Mesenchymal stem cell (in vitro differentiated cells and primary cell): ENCODE measurements around the gene PDILT.

Source experiments
- DNase-seq: peaks from one replicate; pipeline ENCODE4 v3.0.0-alpha.2; 2013
- H2AFZ ChIP-seq: one replicate; pipeline ENCODE4 v1.6.1; 2013; ENCODE audit warnings: low read depth, mild to moderate bottlenecking, control low read depth, inconsistent platforms, low read length, moderate library complexity
- H2AK5ac ChIP-seq: 2 replicates; pipeline ENCODE4 v1.6.1; 2013; ENCODE audit warnings: low read length, moderate library complexity, mild to moderate bottlenecking, inconsistent platforms; ENCODE audit not compliant: severe bottlenecking
- H2BK120ac ChIP-seq: one replicate; pipeline ENCODE4 v1.6.1; 2013; ENCODE audit warnings: low read depth, mild to moderate bottlenecking, inconsistent platforms, low read length, moderate library complexity
- H2BK12ac ChIP-seq, 2 experiments: one replicate each; pipeline ENCODE4 v1.6.1; 2013; ENCODE audit warnings: inconsistent platforms in 2 of 2, low read length in 2 of 2, mild to moderate bottlenecking in 2 of 2, moderate library complexity in 2 of 2, control low read depth in 1 of 2
- H2BK15ac ChIP-seq: one replicate; pipeline ENCODE4 v1.6.1; 2013; ENCODE audit warnings: mild to moderate bottlenecking, low read depth, inconsistent platforms; ENCODE audit not compliant: poor library complexity, severe bottlenecking
- H2BK5ac ChIP-seq: 2 replicates; pipeline ENCODE4 v1.6.1; 2013; ENCODE audit warnings: low read depth, mild to moderate bottlenecking, low read length, control low read depth, inconsistent platforms; ENCODE audit not compliant: poor library complexity, severe bottlenecking
- H3K14ac ChIP-seq, 2 experiments: one replicate each; pipeline ENCODE4 v1.6.1; 2013; ENCODE audit warnings: inconsistent platforms in 2 of 2, low read length in 2 of 2, control low read depth in 1 of 2, mild to moderate bottlenecking in 1 of 2, moderate library complexity in 1 of 2
- H3K18ac ChIP-seq, 2 experiments: one replicate each; pipeline ENCODE4 v1.6.1; 2013; ENCODE audit warnings: inconsistent platforms in 2 of 2, low read length in 2 of 2, control low read depth in 1 of 2, low read depth in 1 of 2, mild to moderate bottlenecking in 1 of 2
- H3K23ac ChIP-seq, 2 experiments: one replicate each; pipeline ENCODE4 v1.6.1; 2013; ENCODE audit warnings: inconsistent platforms in 2 of 2, low read length in 2 of 2, mild to moderate bottlenecking in 2 of 2, moderate library complexity in 2 of 2, control low read depth in 1 of 2
- H3K27ac ChIP-seq: 2 replicates; pipeline ENCODE4 v1.5.1; 2013; ENCODE audit warnings: mild to moderate bottlenecking, moderate library complexity, low read length, control low read depth, inconsistent platforms; ENCODE audit not compliant: poor library complexity, severe bottlenecking
- H3K27me3 ChIP-seq, 2 experiments: 2 replicates each; pipeline versions ENCODE4 v1.6.1 to v1.7.0; 2013; ENCODE audit warnings: low read length in 2 of 2, mild to moderate bottlenecking in 2 of 2, moderate library complexity in 2 of 2, control low read depth in 1 of 2, inconsistent platforms in 1 of 2; ENCODE audit not compliant: control insufficient read depth in 1 of 2, insufficient read depth in 1 of 2
- H3K36me3 ChIP-seq, 2 experiments: 2 replicates each; pipeline versions ENCODE4 v1.6.1 to v1.7.0; 2013; ENCODE audit warnings: low read length in 2 of 2, control low read depth in 1 of 2, inconsistent platforms in 1 of 2, low read depth in 1 of 2, mild to moderate bottlenecking in 1 of 2; ENCODE audit not compliant: insufficient read depth in 2 of 2, control insufficient read depth in 1 of 2
- H3K4ac ChIP-seq, 2 experiments: one replicate each; pipeline ENCODE4 v1.6.1; 2013; ENCODE audit warnings: inconsistent platforms in 2 of 2, low read length in 2 of 2, mild to moderate bottlenecking in 2 of 2, moderate library complexity in 2 of 2, control low read depth in 1 of 2, low read depth in 1 of 2
- H3K4me1 ChIP-seq: 2 replicates; pipeline ENCODE4 v1.6.1; 2013; ENCODE audit warnings: low read depth, low read length, control low read depth; ENCODE audit not compliant: control insufficient read depth, insufficient read depth
- H3K4me2 ChIP-seq: 2 replicates; pipeline ENCODE4 v1.6.1; 2013; ENCODE audit warnings: low read length, mild to moderate bottlenecking, inconsistent platforms; ENCODE audit not compliant: poor library complexity, severe bottlenecking
- H3K4me3 ChIP-seq, 2 experiments: 2 replicates each; pipeline versions ENCODE4 v1.5.1 to v1.7.0; 2013; ENCODE audit warnings: low read length in 2 of 2, mild to moderate bottlenecking in 2 of 2, control low read depth in 1 of 2, low read depth in 1 of 2; ENCODE audit not compliant: insufficient read depth in 1 of 2
- H3K79me1 ChIP-seq: replicated peaks from 2 replicates; pipeline ENCODE4 v1.6.1; 2013; ENCODE audit warnings: mild to moderate bottlenecking, control low read depth, low read length, inconsistent platforms; ENCODE audit not compliant: poor library complexity, severe bottlenecking
- H3K9ac ChIP-seq: 2 replicates; pipeline ENCODE4 v1.7.0; 2013; ENCODE audit warnings: mild to moderate bottlenecking, low read length, moderate library complexity
- H3K9me3 ChIP-seq: 2 replicates; pipeline ENCODE4 v1.7.0; 2013; ENCODE audit warnings: mild to moderate bottlenecking, low read length; ENCODE audit not compliant: control insufficient read depth
- H4K8ac ChIP-seq: one replicate; pipeline ENCODE4 v1.6.1; 2013; ENCODE audit warnings: inconsistent platforms, mild to moderate bottlenecking, low read length, moderate library complexity
- H4K91ac ChIP-seq: one replicate; pipeline ENCODE4 v1.6.1; 2013; ENCODE audit warnings: mild to moderate bottlenecking, low read length, inconsistent platforms
- WGBS: methylation state at CpG from one replicate; pipeline ENCODE4 v1.1.7; 2013; ENCODE audit warnings: mixed read lengths; 5-methylcytosine and 5-hydroxymethylcytosine counted together

The PDILT gene

DNA sequence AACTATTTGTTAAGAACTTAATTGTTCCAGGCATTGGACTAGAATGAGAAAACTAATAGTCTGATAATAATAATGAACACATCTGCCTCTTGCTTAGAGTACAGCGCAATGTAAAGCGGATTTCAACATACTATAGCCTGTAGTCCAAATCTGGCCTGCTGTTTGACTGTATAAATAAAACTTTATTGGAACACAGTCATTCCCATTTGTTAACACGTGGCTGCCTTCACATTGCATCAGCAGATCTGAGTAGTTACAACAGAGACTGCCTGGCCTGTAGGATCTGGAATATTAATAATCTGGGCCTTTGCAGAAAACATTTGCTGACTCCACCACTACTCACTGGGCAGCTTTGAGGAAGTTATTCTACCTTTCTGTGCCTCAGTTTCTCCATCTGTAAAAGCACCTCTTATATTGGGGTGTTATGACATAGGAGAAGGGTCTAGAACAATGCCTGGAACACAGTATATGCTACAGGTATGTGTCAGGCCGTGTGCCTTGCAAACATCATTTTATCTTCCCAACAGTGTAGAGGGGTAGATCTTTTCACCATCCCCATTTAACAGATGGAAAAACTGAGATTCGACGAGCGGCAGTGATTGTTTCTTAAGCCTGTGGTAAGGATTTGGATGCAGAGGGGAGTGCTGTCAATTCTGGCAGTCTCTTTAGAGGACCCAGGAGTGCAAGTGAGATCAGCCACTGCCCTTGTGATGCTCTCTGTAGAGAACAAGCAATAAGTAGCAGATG lies 22.2 kb downstream of the PDILT start:
- no peak overlapping the region for H4K8ac ChIP-seq
- H3K23ac ChIP-seq = no peak overlapping the region
- H3K9ac ChIP-seq = no peak overlapping the region
- no peak overlapping the region for H2BK5ac ChIP-seq
- H3K4me1 ChIP-seq = peaks cover 6% of the 10 kb centered on the region
- H3K36me3 ChIP-seq = no peaks in the 10 kb centered on the region
- H3K4me3 ChIP-seq = no peak overlapping the region
- H3K9me3 ChIP-seq = no peaks in the 10 kb centered on the region
- WGBS = 77% methylated on average over 4 of the region's 7 CpGs
- no peak overlapping the region for H2AFZ ChIP-seq
- DNase-seq = no peak
- no peak overlapping the region for H3K4ac ChIP-seq
- H3K79me1 ChIP-seq = no peaks in the 10 kb centered on the region
- H3K4me2 ChIP-seq = no peak overlapping the region
- no peak overlapping the region for H4K91ac ChIP-seq
- H3K18ac ChIP-seq = no peak overlapping the region
- no peak overlapping the region for H2BK15ac ChIP-seq
- H3K27me3 ChIP-seq = peaks cover 9 to 43% of the 10 kb centered on the region in 2 experiments
- no peak overlapping the region for H2BK12ac ChIP-seq
- no peak overlapping the region for H2AK5ac ChIP-seq
- H3K27ac ChIP-seq = no peak overlapping the region
- no peak overlapping the region for H2BK120ac ChIP-seq
- no peak overlapping the region for H3K14ac ChIP-seq

DNA sequence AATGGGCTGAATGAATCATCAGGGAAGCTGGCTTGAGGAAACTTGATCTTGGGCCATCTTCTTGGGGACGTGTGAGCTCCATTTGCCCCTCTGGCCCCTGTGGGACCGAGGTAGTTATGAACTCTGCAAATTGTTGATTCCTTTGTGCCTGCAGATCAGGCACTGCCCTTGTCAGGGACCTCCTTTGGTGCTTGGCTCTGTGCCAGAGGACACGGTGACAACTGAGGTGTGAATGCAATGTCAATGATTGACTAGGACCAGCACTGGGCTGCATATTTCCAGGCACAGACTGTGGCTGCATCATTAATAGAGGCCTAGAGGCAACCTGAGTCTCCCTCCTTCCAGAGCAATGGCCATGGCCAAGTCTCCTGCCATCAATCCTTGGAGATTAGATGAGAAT lies 23.8 kb downstream of the PDILT start:
- Histone ChIP-seq H2BK5ac (no peak overlapping the region), H3K23ac (no peak overlapping the region), H3K27me3 (peaks cover 9 to 40% of the 10 kb centered on the region in 2 experiments), H3K27ac (no peak overlapping the region), H2BK12ac (no peak overlapping the region), H3K9ac (no peak overlapping the region), H3K4me1 (peaks cover 3% of the 10 kb centered on the region), H2AFZ (no peak overlapping the region), H3K9me3 (no peaks in the 10 kb centered on the region), H4K91ac (no peak overlapping the region), H3K79me1 (no peaks in the 10 kb centered on the region), H3K14ac (no peak overlapping the region), H3K4me3 (no peak overlapping the region), H2BK120ac (no peak overlapping the region), H4K8ac (no peak overlapping the region), H3K4me2 (no peak overlapping the region), H2AK5ac (no peak overlapping the region), H3K18ac (no peak overlapping the region), H3K4ac (no peak overlapping the region), H3K36me3 (no peaks in the 10 kb centered on the region), H2BK15ac (no peak overlapping the region)
- WGBS = 69% methylated on average over 3 of the region's 3 CpGs
- no peak for DNase-seq

DNA sequence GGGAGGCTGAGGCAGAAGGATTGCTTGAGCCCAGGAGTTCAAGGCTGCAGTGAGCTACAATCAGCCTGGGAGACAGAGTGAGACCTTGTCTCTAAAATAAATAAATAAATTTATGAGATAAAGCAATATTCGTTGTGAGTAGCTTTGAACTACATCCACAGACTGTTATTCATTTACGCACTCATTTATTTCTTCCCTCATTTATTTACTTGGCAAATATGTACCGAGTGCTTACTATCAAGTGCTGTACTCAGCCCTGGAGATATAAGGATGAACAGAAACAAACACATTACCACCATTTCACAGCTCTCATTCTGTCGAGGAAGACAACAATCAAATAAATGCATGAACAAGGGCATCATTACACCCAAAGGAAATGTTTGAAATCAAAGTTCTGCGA lies 27.4 kb downstream of the PDILT start:
- Histone ChIP-seq H3K27ac (no peak overlapping the region), H3K27me3 (peaks cover 0 to 38% of the 10 kb centered on the region in 2 experiments), H3K18ac (no peak overlapping the region)

GRCh38 chr16:20372701-20373100 lies 31.8 kb downstream of the PDILT start:
- WGBS = 63% methylated on average over 3 of the region's 5 CpGs
- H3K14ac ChIP-seq = no peak overlapping the region
- no peak overlapping the region for H3K4me3 ChIP-seq
- no peak overlapping the region for H3K4me2 ChIP-seq
- H2AK5ac ChIP-seq = no peak overlapping the region
- H2BK15ac ChIP-seq = no peak overlapping the region
- H2BK5ac ChIP-seq = no peak overlapping the region
- no peak overlapping the region for H2BK120ac ChIP-seq
- H4K8ac ChIP-seq = no peak overlapping the region
- no peak overlapping the region for H3K18ac ChIP-seq
- no peak overlapping the region for H3K9ac ChIP-seq
- no peak for DNase-seq
- no peaks in the 10 kb centered on the region for H3K4me1 ChIP-seq
- no peak overlapping the region for H3K27ac ChIP-seq
- H4K91ac ChIP-seq = no peak overlapping the region
- H3K4ac ChIP-seq = no peak overlapping the region
- H3K9me3 ChIP-seq = no peaks in the 10 kb centered on the region
- peaks cover 0 to 30% of the 10 kb centered on the region in 2 experiments for H3K27me3 ChIP-seq
- no peak overlapping the region for H2BK12ac ChIP-seq
- no peak overlapping the region for H3K23ac ChIP-seq
- no peak overlapping the region for H2AFZ ChIP-seq
- no peaks in the 10 kb centered on the region for H3K79me1 ChIP-seq
- H3K36me3 ChIP-seq = no peaks in the 10 kb centered on the region

More for the DNA sequence above, 27.4 kb downstream of the PDILT start:
- 87% methylated on average over 4 of the region's 5 CpGs for WGBS
- Histone ChIP-seq H2BK120ac (no peak overlapping the region), H3K9ac (no peak overlapping the region), H3K23ac (no peak overlapping the region), H3K9me3 (no peaks in the 10 kb centered on the region), H3K14ac (no peak overlapping the region), H3K4me2 (no peak overlapping the region), H2AK5ac (no peak overlapping the region), H3K4me3 (no peak overlapping the region), H2BK12ac (no peak overlapping the region), H4K8ac (no peak overlapping the region), H2BK15ac (no peak overlapping the region), H3K79me1 (no peaks in the 10 kb centered on the region), H2AFZ (no peak overlapping the region), H3K4me1 (peaks cover 3% of the 10 kb centered on the region), H4K91ac (no peak overlapping the region), H2BK5ac (no peak overlapping the region), H3K4ac (no peak overlapping the region), H3K36me3 (no peaks in the 10 kb centered on the region)
- DNase-seq = no peak
